HG03039 (cell line): ENCODE results near the gene EFHC2.
"Not testable (repeated sequence)": the region's sequence is repeated elsewhere in the genome, so short reads cannot be mapped to it uniquely, and the experiment has no call there.

ENCODE experiments used
- ATAC-seq: cut with Tn5 transposase; IDR thresholded peaks from one replicate; pipeline ENCODE4 v1.9.1; 2021; ENCODE audit warnings: mild to moderate bottlenecking, moderate library complexity; ENCODE audit not compliant: unreplicated experiment

Gene EFHC2

DNA sequence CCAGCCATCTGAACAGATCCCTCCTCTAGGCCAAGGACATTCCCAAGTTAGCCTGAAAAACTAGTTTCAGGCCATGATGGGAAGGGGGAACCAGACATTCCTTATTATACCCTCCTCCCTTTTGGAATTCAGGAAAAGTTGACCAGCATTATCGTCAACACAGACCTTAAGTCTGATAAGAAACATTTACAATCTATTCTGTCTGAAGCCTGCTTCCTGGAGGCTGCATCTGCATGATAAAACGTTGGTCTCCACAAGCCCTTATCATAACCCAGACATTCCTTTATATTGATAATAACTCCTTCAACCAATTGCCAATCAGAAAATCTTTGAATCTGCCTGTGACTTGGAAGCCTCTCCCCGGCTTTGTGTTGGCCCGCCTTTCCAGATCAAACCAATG lies 44.3 kb downstream of the EFHC2 start:
- ATAC-seq = no peak

DNA sequence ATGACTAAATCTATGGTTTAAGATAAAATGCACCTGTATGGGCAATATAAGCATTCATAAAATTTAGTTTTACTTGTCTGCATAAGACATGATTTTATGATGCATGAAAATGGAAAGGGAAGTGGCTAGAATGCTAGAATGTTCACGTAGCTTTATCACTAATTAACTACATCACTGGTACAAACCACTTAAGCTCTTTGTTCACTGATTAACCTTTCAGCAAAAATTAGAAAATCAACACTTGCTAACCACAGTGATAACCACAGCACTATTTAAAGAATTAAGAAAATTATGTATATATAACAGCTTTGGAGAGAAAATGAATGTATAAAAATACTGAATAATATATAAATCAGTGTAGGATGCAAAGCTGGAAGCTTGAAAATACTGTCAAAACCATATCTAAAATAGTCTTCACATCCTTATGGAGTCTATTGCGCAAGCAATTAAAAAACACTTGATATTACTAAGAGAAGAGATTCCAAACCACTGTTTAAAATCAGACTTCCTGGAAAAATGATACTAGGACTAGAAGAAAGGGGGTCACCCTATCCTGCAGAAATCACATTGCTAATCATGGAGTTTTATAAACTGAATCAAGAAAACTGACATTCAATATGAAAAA lies 51.9 kb downstream of the EFHC2 start:
- no peak for ATAC-seq

DNA sequence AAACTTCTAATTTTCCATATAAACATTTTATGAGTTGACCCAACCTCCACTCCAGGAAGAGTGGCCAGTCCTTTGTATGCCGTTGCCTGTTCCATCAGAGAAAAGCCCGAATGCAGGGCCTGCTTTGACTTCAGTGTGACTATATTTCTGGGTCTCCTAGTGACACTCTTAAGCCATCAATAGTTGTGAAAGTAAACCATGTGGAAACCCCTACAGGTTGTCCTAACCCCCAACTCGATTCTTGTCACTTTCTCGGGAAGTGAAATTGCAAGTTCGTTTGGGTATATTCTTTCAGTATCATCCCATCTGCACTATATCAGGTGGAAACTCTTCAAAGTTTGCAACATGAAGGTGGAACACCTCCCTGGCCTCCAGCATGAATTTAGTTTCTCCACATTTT lies 52.8 kb downstream of the EFHC2 start:
- no peak for ATAC-seq

DNA sequence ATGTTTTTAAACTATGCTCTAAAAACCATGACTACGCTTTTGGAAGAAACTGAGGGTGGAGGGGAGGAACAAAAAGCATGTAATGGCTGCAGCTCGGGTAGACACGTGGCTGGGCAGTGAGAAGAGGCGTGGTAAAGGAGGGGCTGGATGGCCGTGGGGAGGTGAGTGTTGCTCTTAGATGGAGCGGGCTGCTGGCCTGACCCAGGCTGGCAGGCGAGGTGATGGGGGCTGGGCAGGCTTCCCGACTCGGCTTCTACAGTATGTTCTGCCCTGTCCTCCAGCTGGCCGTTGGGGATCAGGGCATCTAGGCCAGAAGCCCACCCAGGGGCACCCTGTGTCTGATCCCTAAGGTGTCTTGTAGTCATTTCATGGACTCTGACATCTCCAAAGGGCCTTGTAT lies 60.7 kb downstream of the EFHC2 start:
- no peak for ATAC-seq

DNA sequence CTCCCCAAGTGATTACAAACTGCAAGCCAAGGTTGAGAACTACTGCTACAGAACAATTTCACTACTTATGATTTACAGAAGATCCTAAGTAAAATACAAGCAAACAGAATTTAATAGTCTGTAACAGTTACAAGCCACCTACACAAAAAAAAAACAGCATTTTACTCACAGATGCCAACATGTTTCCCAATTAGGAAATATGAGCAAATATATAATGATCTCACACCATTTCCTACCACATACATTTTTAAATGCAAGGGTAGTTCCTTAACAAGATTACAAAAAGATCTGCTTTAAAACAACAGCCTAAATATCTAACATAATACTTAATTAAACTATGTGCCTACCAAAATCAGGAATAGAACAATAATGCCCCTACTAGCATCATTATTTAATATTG lies 63.4 kb downstream of the EFHC2 start:
- ATAC-seq = no peak

DNA sequence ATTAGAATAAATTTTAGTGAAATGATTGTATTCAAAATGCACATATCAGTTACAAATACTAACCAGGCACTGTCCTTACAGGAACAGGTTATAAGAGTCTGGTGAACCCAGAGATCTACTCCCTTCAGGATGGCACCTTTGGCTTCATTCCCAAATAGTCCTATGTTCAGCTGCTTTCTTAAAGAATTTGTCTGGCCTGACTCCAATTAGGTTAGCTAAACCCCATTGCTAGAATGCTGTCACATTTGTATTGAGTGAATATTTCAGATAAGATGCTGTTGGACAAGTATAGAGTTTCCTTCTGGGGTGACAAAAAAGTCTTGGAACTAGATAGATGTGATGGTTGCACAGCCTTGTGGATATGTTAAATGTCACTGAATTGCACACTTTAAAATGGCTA lies 69.4 kb downstream of the EFHC2 start:
- ATAC-seq = no peak

DNA sequence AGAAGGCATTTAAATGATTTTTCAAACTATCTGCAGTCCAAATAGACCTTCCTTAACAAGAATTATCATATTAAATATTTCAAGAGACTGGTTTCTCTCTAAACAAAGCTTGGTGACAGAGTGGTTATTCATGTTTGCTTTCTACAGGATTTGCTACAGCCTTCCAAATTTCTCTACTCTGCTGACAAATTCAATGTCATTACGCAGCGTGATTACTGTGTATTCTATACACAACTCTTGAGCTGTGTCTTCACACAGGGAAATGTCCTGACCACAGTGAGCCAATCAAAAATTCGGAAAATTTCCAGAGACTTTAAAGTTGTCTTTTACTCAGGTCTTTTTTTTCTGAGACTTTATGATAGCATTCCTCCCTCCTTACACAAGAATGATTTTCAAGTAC lies 75.6 kb downstream of the EFHC2 start:
- ATAC-seq = no peak

DNA sequence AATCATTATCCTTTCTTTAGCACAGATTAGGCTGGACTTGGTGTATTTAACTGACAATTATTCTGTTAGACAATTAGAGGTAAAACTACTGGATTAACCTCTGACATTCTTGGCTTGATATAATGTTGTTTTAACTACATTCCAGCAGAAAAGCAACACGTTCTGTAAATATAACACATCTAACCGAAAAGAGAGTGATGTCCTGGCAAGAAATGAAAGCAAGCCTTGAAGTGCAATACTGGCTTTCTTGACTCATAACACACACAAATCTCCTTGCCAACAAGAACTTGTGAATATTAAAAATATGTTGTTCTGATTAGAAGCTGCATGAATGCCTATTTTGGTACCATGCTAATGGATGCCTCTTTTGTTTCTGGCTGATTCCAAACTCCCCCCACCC lies 76.4 kb downstream of the EFHC2 start:
- ATAC-seq = no peak

DNA sequence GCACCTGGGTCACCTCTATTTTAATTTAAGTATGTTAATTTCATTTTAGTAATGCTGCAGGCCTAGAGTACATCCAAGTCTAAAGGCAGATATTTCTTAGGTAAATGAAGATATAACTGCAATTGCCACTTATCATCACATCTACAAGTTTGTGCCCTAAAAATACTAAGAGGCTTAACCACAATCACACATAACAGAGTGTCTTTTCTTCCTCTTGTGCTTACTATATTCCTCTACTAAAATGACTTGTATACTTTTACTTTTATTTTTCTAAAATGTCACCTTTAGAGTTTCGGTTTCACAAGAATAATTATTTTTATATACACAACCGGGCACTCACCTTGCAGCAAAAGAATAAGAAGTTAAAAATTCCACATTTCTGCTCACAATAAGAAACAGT lies 77.9 kb downstream of the EFHC2 start:
- no peak for ATAC-seq

DNA sequence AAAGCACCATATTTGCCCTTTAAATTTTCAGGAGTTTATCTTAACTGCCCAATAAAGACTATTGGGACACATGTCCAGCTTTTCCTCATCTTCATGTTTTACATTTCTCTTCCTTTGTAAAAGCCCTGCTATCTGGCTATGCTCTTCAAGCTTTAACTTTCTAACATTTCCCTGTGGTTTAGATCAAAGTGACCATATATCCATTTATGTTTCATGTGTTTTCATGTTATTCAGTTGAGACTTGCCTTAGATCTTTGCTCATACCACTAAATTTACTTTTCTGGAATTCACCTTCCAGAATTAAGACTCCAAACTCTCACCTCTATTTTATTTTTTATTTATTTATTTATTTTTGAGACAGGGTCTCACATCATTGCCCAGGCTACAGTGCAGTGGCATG lies 78.5 kb downstream of the EFHC2 start:
- no peak for ATAC-seq

DNA sequence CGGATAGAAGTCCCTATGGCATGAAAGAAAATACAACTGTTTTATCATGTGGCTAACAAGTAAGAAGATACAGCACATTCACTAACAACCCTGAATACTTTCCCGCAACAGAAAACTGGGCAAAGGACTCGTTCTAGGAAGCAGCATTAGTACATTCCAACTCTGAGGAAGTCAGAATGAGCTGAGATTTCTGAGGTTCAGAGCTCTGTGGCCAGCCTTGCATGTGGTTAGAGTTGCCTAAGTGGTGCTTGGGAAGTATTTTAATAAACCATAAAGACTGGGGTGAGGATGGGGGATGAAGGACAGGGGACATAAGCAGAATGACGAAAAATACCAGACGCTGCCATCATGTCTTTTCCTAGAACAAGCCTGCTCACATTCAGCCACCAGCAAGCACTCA lies 82.2 kb downstream of the EFHC2 start:
- ATAC-seq = no peak

DNA sequence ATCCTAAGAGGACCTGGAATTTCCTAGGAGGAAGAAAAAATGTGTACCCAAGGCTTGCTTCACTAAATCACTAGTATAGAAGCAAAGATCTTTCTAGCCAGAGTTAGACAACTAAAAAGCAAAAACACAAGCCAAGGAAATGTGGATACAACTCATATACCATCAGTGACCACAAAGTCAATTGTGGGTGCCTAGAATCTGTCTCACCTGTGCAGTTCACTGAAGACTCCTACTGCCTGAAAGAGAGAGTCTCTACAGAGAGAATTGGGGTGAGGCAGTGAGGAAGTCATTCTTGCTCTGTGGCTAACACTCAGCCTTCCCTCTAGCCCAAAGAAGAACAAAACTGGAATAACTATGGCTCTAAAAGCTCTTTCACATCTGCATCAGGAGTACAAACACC lies 82.9 kb downstream of the EFHC2 start:
- ATAC-seq = no peak

DNA sequence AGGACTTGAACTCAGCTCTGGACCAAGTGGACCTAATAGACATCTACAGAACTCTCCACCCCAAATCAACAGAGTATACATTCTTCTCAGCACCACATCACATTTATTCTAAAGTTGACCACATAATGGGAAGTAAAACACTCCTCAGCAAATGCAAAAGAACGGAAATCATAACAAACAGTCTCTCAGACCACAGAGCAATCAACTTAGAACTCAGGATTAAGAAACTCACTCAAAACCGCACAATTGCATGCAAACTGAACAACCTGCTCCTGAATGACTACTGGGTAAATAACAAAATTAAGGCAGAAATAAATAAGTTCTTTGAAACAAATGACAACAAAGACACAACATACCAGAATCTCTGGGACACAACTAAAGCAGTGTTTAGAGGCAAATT lies 87.7 kb downstream of the EFHC2 start:
- not testable (repeated sequence) for ATAC-seq

DNA sequence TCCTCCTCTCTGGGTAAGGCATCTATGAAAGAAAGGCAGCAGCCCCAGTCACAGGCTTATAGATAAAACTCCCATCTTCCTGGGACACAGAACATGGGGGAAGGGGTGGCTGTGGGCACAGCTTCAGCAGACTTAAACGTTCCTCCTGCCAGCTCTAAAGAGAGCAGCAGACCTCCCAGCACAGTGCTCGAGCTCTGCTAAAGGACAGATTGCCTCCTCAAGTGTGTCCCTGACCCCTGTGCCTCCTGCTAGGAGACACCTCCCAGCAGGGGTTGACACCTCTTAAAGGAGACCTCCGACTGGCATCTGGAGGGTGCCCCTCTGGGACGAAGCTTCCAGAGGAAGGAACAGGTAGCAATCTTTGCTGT lies 89.9 kb downstream of the EFHC2 start:
- no peak for ATAC-seq

DNA sequence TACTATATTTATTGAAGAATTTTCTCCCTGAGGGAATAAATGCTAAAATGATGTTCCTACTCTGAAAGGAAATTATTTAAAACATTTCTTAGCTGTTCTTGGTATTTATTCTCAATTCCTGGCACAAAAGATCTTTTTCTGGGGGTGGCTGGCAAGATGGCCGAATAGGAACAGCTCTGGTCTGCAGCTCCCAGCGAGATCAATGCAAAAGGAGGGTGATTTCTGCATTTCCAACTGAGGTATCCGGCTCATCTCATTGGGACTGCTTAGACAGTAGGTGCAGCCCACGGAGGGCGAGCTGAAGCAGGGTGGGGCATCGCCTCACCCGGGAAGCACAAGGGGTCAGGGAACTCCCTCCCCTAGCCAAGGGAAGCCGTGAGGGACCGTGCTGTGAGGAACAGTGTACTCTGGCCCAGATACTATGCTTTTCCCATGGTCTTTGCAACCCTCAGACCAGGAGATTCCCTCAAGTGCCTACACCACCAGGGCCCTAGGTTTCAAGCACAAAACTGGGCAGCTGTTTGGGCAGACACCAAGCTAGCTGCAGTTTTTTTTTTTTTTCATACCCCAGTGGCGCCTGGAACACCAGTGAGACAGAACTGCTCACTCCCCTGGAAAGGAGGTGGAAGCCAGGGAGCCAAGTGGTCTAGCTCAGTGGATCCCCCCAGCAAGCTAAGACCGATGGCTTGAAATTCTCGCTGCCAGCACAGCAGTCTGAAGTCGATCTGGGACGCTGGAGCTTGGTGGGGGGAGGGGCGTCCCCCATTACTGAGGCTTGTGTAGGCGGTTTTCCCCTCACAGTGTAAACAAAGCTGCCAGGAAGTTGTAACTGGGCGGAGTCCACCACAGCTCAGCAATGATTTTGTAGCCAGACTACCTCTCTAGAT lies 90.5 kb downstream of the EFHC2 start:
- ATAC-seq = not testable (repeated sequence)

DNA sequence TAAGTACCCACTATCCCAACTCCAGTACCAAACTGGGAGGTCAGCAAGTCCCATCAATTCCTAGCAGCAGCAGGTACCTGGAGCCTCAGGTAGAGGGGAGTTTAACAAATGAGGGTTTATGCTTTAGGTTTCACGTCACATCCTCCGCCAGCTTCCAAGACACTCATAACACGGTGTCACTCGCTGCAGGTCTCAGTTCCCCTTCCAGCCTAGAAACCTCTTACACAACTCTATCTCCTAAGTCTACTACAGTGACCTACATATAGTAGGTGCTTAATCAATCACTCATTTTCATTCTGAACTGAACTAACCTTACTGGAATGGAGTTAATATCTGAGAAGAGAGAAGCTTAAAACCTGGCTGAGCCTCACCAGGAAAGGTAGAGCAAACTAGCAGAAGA lies 96.0 kb downstream of the EFHC2 start:
- no peak for ATAC-seq

DNA sequence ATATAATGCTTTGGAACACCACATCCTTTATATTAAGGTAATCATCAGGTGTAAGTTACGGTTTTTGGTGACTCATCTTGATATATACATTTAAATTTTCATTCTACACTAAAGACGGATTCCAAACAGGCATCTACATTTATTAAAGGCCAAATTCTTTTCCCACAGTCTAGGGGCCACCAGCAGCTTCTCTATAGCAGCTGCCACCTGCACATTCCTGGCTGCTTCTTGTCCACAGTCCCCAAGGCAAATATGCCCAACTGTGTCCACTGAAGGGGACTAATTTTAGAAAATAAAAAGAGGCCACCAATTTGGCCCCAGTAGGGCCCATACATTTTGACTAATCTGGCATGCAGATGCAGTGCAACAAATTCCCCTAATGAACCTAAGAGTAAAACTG lies 96.6 kb downstream of the EFHC2 start:
- no peak for ATAC-seq

DNA sequence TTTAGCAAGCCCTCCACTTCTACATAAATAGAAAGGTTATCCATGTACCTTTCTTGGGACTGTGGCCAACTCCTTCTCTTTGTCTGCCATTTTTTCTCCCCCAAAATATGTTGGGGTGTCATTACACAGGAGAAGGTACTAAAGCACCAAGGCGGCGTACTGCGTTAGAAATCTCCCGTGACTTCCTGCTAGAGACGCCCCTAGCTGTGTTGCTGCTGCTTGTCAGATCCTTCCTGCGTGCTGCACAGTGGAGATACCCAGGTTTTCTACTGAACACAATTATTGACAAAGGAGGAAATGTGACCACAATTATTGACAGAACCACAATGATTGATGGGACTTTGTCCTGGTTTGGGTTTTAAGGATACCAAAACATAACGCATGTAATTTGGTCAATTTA lies 97.7 kb downstream of the EFHC2 start:
- no peak for ATAC-seq

DNA sequence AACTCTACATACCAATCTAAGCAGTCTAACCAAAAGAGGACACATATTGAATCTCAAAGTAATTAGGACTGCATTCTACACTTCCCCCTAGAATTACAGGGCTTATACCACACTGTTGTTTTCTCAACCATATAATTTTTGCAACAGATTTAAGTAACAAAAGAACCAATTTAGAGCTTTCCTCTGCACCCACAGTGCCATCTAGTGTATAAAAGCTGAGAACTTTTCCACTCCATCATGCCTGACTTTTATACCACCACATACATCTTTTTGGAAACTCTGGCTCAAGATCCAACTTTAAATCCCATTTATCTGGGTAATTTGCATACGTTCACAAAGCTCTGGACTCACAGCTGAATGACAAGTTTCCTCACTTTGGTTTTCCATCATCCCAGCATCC lies 99.5 kb downstream of the EFHC2 start:
- no peak for ATAC-seq

DNA sequence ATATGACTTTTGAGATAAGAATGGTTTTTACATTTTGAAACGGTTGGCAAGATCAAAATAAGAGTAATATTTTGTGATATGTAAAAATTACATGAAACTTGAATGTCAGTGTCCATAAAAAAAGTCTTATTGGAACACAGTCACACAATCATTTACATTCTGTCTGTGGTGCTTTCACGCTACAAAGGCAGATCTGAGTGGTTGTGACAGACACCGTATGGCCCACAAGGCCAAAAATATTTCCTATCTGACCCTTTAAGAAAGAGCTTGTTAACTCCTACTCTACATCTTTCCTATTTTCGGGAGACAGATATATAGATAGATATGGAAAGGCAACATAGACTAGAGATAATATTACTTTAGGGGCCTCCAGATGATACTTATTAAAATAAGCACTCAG lies 101.9 kb downstream of the EFHC2 start:
- no peak for ATAC-seq

DNA sequence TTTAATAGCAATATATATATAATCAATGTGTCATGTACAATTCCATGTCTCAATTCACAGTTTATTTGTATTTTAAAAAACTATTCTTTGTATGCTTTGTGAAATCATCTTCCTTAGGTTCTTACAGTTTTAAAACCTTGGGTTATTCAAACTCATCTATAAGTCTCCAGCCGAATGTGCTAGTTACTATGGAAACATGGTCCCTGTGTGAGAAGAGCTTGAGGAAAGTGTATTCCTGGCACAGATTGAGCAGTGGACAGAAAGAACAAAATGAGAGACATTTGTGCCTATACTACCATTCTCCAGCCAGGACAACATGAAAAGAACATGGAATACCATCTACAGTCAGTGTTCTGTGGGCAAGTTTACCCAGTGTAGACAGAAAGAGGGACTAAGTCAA lies 103.4 kb downstream of the EFHC2 start:
- ATAC-seq = no peak

DNA sequence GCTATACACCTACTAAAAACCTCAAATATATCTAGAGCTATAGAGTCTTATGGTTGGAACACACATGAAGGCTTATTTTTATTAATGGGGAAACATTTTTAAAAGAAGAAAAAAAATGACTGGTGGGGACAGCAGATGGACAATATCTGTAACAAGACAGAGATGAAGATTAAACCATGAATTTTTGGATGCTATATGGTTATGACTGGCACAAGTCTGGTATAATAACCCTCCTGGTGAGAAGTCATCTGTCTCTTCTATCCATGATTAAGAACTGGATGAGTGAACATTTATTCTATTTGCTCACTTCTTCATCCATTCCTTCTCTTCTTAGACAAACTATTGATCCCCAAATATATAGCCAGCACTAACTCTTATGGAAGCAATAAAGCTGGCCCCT lies 104.4 kb downstream of the EFHC2 start:
- no peak for ATAC-seq

DNA sequence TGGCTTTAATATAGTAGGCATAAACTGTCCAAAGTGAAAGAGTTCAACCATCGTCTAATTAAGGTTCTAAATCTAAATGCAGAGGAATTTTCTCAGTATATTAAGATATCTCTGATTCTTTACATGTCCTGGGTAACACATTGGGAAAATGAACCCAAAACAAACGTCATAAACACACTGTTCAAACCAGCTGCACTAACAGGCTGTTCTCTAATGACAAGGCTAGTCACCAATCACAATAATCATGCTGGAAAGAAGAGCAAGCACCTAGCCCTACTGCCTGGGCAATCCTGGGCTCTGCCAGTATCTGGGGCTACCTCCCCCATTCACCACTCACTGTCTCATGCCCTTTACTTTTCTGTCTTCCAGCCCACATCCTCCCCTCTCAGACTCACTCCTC lies 107.9 kb downstream of the EFHC2 start:
- ATAC-seq = no peak
